ENCODE data around the gene NR3C1. TPM values are rescaled to one million over a fixed set of nuclear protein-coding genes. Genes with fewer than 3 reads are reported as not detected.

The NR3C1 gene
- total RNA-seq, 1 donor from 2014 or later, result 2.3 TPM

DNA sequence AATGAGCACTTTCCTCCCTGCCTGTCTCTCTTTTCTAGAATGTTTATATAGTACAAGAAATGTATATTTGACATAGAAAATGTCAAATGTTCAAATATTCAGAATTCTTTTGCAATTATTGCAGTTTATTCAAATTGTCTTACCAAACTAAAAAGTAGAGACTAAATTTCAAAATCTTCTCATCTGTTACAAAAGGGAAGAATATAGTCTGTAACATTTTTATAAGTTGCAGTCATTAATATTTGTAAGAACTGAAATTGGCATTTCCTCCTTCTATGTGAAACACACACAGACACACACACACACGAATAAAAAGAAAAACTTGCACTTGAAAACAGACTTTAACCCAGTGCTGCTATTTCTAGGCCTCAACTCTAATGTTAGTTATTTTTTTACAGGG, 56.4 kb downstream of the NR3C1 start:
- DNase-seq, result no peak
- H3K4me3 Mint-ChIP-seq (ENCODE audit: unreplicated experiment), result no peak overlapping the region
- H3K27me3 Mint-ChIP-seq (ENCODE audit: unreplicated experiment), result no peaks in the 10 kb centered on the region
- no peaks in the 10 kb centered on the region for H3K36me3 Mint-ChIP-seq (ENCODE audit: unreplicated experiment)
- TF ChIP-seq, protein P1, sequence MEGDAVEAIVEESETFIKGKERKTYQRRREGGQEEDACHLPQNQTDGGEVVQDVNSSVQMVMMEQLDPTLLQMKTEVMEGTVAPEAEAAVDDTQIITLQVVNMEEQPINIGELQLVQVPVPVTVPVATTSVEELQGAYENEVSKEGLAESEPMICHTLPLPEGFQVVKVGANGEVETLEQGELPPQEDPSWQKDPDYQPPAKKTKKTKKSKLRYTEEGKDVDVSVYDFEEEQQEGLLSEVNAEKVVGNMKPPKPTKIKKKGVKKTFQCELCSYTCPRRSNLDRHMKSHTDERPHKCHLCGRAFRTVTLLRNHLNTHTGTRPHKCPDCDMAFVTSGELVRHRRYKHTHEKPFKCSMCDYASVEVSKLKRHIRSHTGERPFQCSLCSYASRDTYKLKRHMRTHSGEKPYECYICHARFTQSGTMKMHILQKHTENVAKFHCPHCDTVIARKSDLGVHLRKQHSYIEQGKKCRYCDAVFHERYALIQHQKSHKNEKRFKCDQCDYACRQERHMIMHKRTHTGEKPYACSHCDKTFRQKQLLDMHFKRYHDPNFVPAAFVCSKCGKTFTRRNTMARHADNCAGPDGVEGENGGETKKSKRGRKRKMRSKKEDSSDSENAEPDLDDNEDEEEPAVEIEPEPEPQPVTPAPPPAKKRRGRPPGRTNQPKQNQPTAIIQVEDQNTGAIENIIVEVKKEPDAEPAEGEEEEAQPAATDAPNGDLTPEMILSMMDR (IDR thresholded peaks at IDR 0.05; ENCODE audit: partially characterized antibody, unreplicated experiment), result no peak
- no peak overlapping the region for H3K27ac Mint-ChIP-seq (ENCODE audit: unreplicated experiment)
- H3K9me3 Mint-ChIP-seq (ENCODE audit: unreplicated experiment), result no peaks in the 10 kb centered on the region
- H3K4me1 Mint-ChIP-seq (ENCODE audit: low read depth, unreplicated experiment), result no peaks in the 10 kb centered on the region

DNA sequence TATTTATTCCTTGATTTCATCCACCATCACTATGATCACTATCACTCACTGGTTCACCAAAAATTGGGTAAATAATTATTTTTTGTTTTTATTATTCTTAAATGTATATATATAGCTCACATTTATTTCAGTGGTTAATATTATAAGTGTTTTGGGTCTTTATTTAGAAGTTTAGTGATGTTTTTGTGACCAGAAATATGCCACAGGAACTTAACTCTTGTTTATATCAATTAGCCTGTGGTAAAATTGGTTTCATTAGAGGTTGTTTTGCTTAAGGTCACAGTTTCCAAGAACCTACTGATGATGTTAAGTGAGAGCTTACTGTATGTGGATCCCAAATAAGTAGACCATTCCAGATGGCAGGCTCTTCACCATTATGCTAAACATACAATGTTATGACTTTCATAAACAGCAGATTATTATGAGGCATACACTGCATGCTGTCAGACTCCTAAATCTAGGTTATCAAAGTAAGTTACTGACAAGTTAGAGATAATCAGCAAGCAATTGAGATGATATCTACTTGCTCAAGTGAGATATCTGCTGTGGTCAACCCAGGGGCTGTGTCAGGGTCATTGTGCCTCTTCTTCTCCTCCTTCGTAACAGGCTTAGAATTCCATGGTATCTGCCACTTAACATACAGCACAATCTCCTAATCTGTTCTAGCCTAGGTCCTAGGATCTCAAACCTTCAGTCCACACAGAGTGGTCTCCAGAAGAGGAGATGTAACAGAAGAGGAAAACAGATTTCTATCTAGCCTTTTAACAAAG, 57.6 kb downstream of the NR3C1 start:
- Mint-ChIP-seq H3K4me1 (ENCODE audit: low read depth, unreplicated experiment) (no peaks in the 10 kb centered on the region), H3K4me3 (ENCODE audit: unreplicated experiment) (no peak overlapping the region), H3K9me3 (ENCODE audit: unreplicated experiment) (no peaks in the 10 kb centered on the region), H3K36me3 (ENCODE audit: unreplicated experiment) (no peaks in the 10 kb centered on the region), H3K27ac (ENCODE audit: unreplicated experiment) (no peak overlapping the region), H3K27me3 (ENCODE audit: unreplicated experiment) (no peaks in the 10 kb centered on the region)
- DNase-seq, result no peak
- TF ChIP-seq, protein P1 (IDR thresholded peaks at IDR 0.05; ENCODE audit: partially characterized antibody, unreplicated experiment), result no peak

DNA sequence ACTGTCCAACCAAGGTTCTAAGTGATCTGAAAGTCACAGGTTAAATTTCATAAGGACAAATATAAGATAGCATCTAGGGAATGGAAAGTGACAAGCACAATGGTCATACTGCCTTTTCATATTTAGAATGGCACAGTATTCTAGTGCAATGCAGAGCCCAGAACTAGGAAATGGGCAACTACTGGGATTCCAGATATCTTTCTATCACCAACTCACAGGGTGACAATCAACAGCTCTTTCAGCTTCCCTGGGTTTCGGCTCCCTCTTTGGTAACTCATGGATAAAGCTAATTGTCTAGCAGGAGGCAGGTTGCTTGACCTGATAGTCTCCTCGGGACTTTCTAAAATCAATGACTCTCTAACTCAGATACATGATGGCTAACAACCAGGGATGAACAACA, 60.4 kb downstream of the NR3C1 start:
- H3K27me3 Mint-ChIP-seq (ENCODE audit: unreplicated experiment), result no peaks in the 10 kb centered on the region
- H3K9me3 Mint-ChIP-seq (ENCODE audit: unreplicated experiment), result no peaks in the 10 kb centered on the region
- no peak for DNase-seq
- H3K36me3 Mint-ChIP-seq (ENCODE audit: unreplicated experiment), result no peaks in the 10 kb centered on the region
- no peak overlapping the region for H3K27ac Mint-ChIP-seq (ENCODE audit: unreplicated experiment)
- TF ChIP-seq, protein P1 (IDR thresholded peaks at IDR 0.05; ENCODE audit: partially characterized antibody, unreplicated experiment), result no peak
- no peaks in the 10 kb centered on the region for H3K4me1 Mint-ChIP-seq (ENCODE audit: low read depth, unreplicated experiment)
- H3K4me3 Mint-ChIP-seq (ENCODE audit: unreplicated experiment), result no peak overlapping the region

DNA sequence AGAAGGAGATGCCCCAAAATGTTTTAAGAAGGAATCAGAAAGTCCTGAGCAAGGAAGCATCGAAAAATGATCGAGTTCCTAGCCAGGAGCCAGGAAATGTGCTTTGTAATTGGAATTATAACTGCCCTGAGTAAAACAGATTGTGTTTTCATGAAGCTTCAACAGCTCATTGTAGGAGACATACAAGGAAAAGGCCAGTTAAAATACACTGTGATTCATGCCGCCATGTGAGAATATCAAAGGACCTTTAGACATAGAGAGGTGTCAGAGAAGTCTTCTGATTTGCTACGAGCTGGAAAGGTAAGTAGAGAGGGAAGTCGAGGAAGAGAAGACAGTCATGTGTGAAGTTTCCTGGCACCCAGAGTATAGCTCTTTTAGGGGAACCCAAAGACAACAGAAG, 60.9 kb downstream of the NR3C1 start:
- no peaks in the 10 kb centered on the region for H3K36me3 Mint-ChIP-seq (ENCODE audit: unreplicated experiment)
- no peak for DNase-seq
- no peak overlapping the region for H3K27ac Mint-ChIP-seq (ENCODE audit: unreplicated experiment)
- no peaks in the 10 kb centered on the region for H3K27me3 Mint-ChIP-seq (ENCODE audit: unreplicated experiment)
- no peaks in the 10 kb centered on the region for H3K4me1 Mint-ChIP-seq (ENCODE audit: low read depth, unreplicated experiment)
- H3K4me3 Mint-ChIP-seq (ENCODE audit: unreplicated experiment), result no peak overlapping the region
- TF ChIP-seq, protein P1 (IDR thresholded peaks at IDR 0.05; ENCODE audit: partially characterized antibody, unreplicated experiment), result no peak
- H3K9me3 Mint-ChIP-seq (ENCODE audit: unreplicated experiment), result no peaks in the 10 kb centered on the region

DNA sequence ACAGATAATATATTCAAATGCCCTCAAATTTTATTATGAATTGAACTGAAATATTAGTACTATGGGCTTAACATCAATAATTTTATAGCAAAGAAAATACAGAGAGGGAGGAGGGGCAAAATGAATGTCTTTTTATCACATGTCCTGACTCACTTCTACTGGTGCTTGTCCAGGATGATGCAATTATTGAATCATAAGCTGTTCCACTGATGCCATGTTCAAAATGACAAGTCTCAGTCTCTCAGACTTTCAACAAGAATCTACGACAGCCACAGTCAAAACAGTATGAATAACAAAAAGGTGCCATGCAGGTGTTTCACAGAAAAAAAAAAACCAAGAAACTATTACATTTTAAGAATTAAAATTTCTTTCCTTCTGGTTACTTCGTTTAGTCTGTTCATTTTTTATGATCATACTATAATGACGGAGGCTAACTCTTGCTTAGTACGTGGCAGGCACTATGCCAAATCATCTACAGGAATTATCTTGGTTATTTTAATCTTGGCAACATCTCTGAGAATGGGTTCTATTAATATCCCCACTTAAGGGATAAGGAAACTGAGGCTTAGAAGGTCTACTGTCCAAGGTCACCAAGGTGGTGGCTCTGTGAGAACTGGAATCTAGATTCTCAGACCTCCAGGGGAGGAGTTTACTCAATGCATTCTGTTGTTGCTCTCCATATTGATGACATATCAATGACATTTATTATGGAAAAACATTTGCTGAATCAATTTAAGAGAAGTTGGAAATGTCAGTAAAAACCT, 61.5 kb downstream of the NR3C1 start:
- TF ChIP-seq, protein P1 (IDR thresholded peaks at IDR 0.05; ENCODE audit: partially characterized antibody, unreplicated experiment), result no peak
- no peak for DNase-seq
- no peak overlapping the region for H3K27ac Mint-ChIP-seq (ENCODE audit: unreplicated experiment)
- no peaks in the 10 kb centered on the region for H3K4me1 Mint-ChIP-seq (ENCODE audit: low read depth, unreplicated experiment)
- no peak overlapping the region for H3K4me3 Mint-ChIP-seq (ENCODE audit: unreplicated experiment)
- no peaks in the 10 kb centered on the region for H3K36me3 Mint-ChIP-seq (ENCODE audit: unreplicated experiment)
- no peaks in the 10 kb centered on the region for H3K27me3 Mint-ChIP-seq (ENCODE audit: unreplicated experiment)
- no peaks in the 10 kb centered on the region for H3K9me3 Mint-ChIP-seq (ENCODE audit: unreplicated experiment)

All from glutamatergic neuron (in vitro differentiated cells).